Tibial nerve (tissue), 4 donors: ENCODE data around the gene SEMA3A.

ENCODE experiments used
- EP300 ChIP-seq, 2 donors: sonication (generic); formaldehyde crosslinking; IDR thresholded peaks; one replicate each; pipeline ENCODE4 v1.6.1; 2017; ENCODE audit warnings: antibody characterized with exemption in 2 of 2, mild to moderate bottlenecking in 1 of 2
- POLR2A ChIP-seq, 2 donors: fragments of 450-650 bp; IDR thresholded peaks; one replicate each; pipeline ENCODE4 v1.6.1; 2017; ENCODE audit warnings: antibody characterized with exemption in 2 of 2, mild to moderate bottlenecking in 2 of 2, moderate library complexity in 2 of 2
- TF ChIP-seq, protein P1 (sequence below), 5 experiments: fragments of 200-600 bp in 3 of 5; fragments of 450-650 bp in 2 of 5; sonication (generic) in 3 of 5; IDR thresholded peaks; one replicate each; pipeline ENCODE4 v1.5.1; 2016 to 2019; ENCODE audit warnings: antibody characterized with exemption in 5 of 5, mild to moderate bottlenecking in 3 of 5, moderate library complexity in 2 of 5

DNA sequence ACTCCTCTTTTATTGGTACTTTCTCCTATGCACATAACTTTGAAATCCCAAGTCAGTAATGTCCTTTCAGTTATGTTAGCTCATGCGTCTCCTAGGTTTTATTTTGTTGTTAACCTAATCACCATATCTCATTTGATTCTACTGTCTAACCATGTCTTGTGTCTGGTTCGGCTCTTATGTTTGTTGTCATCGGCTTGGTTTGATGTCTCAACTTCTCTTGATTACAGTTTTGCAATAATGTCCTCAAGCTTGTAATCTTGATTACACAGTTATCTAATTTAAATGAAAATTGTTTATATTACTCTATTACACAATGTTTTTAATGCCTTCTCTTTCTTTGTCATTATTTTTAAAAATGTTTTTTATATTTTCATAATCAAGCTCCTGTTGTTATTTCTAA lies 35.9 kb upstream of the SEMA3A start:
- TF ChIP-seq, protein P1, sequence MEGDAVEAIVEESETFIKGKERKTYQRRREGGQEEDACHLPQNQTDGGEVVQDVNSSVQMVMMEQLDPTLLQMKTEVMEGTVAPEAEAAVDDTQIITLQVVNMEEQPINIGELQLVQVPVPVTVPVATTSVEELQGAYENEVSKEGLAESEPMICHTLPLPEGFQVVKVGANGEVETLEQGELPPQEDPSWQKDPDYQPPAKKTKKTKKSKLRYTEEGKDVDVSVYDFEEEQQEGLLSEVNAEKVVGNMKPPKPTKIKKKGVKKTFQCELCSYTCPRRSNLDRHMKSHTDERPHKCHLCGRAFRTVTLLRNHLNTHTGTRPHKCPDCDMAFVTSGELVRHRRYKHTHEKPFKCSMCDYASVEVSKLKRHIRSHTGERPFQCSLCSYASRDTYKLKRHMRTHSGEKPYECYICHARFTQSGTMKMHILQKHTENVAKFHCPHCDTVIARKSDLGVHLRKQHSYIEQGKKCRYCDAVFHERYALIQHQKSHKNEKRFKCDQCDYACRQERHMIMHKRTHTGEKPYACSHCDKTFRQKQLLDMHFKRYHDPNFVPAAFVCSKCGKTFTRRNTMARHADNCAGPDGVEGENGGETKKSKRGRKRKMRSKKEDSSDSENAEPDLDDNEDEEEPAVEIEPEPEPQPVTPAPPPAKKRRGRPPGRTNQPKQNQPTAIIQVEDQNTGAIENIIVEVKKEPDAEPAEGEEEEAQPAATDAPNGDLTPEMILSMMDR (IDR thresholded peaks at IDR 0.05): no peak
- TF ChIP-seq POLR2A (IDR thresholded peaks at IDR 0.05) (no peak), EP300 (IDR thresholded peaks at IDR 0.05) (no peak)
